ENCODE data around the gene GREM2.

The GREM2 gene

GRCh38 chr1:240486611-240487010 lies 125.3 kb downstream of the GREM2 start:
- no peak for TF ChIP-seq EZH2phosphoT487 (IDR thresholded peaks at IDR 0.05; ENCODE audit: borderline replicate concordance)
- TF ChIP-seq CTCF (conservative IDR thresholded peaks at IDR 0.05; ENCODE audit: low read length): no peak
- no peaks in the 10 kb centered on the region for H3K9me2 ChIP-seq (replicated peaks; ENCODE audit: low read depth, low read length)
- H3K4me1 ChIP-seq (ENCODE audit: insufficient read depth, low read length, poor library complexity, severe bottlenecking): no peaks in the 10 kb centered on the region
- no peaks in the 10 kb centered on the region for H3K36me3 ChIP-seq (ENCODE audit: insufficient read depth, low read length)
- H4K20me1 ChIP-seq (ENCODE audit: insufficient read depth, low read length, poor library complexity, severe bottlenecking): no peaks in the 10 kb centered on the region
- H2AFZ ChIP-seq (ENCODE audit: low read length): no peak overlapping the region
- H3F3A ChIP-seq (ENCODE audit: low read depth): no peaks in the 10 kb centered on the region
- no peaks in the 10 kb centered on the region for H3K27me3 ChIP-seq (ENCODE audit: insufficient read depth, low read length, poor library complexity, severe bottlenecking)
- no peak overlapping the region for H3K9ac ChIP-seq (ENCODE audit: low read depth, low read length, poor library complexity, severe bottlenecking)
- no peaks in the 10 kb centered on the region for H3K79me2 ChIP-seq (ENCODE audit: insufficient read depth, low read length)
- H3K9me3 ChIP-seq (ENCODE audit: insufficient read depth, low read depth, low read length): no peaks in the 10 kb centered on the region; the same call in 1 of the 2 replicates
- no peak overlapping the region for H3K4me3 ChIP-seq (ENCODE audit: low read length, poor library complexity, severe bottlenecking)
- H3K4me2 ChIP-seq (ENCODE audit: low read depth, low read length, poor library complexity, severe bottlenecking): no peak overlapping the region

- Histone ChIP-seq H3K4me3 (ENCODE audit: low read length, poor library complexity, severe bottlenecking) (no peak overlapping the region), H3K27me3 (ENCODE audit: insufficient read depth, low read length, poor library complexity, severe bottlenecking) (no peaks in the 10 kb centered on the region), H3K79me2 (ENCODE audit: insufficient read depth, low read length) (no peaks in the 10 kb centered on the region), H3K36me3 (ENCODE audit: insufficient read depth, low read length) (no peaks in the 10 kb centered on the region), H3K4me2 (ENCODE audit: low read depth, low read length, poor library complexity, severe bottlenecking) (no peak overlapping the region), H3K9ac (ENCODE audit: low read depth, low read length, poor library complexity, severe bottlenecking) (no peak overlapping the region), H3K4me1 (ENCODE audit: insufficient read depth, low read length, poor library complexity, severe bottlenecking) (no peaks in the 10 kb centered on the region), H3F3A (ENCODE audit: low read depth) (no peaks in the 10 kb centered on the region), H2AFZ (ENCODE audit: low read length) (no peak overlapping the region), H4K20me1 (ENCODE audit: insufficient read depth, low read length, poor library complexity, severe bottlenecking) (no peaks in the 10 kb centered on the region), H3K9me2 (replicated peaks; ENCODE audit: low read depth, low read length) (no peaks in the 10 kb centered on the region), H3K9me3 (ENCODE audit: insufficient read depth, low read depth, low read length) (no peaks in the 10 kb centered on the region; the same call in 1 of the 2 replicates)
- TF ChIP-seq EZH2phosphoT487 (IDR thresholded peaks at IDR 0.05; ENCODE audit: borderline replicate concordance): no peak
- TF ChIP-seq CTCF (conservative IDR thresholded peaks at IDR 0.05; ENCODE audit: low read length): no peak
Observed at GRCh38 chr1:240484804-240485443, 127.0 kb downstream of the GREM2 start.

- no peaks in the 10 kb centered on the region for H3K27me3 ChIP-seq (ENCODE audit: insufficient read depth, low read length, poor library complexity, severe bottlenecking)
- no peak overlapping the region for H3K4me2 ChIP-seq (ENCODE audit: low read depth, low read length, poor library complexity, severe bottlenecking)
- no peaks in the 10 kb centered on the region for H3K79me2 ChIP-seq (ENCODE audit: insufficient read depth, low read length)
- H3F3A ChIP-seq (ENCODE audit: low read depth): no peaks in the 10 kb centered on the region
- no peak overlapping the region for H3K4me3 ChIP-seq (ENCODE audit: low read length, poor library complexity, severe bottlenecking)
- H3K4me1 ChIP-seq (ENCODE audit: insufficient read depth, low read length, poor library complexity, severe bottlenecking): no peaks in the 10 kb centered on the region
- H2AFZ ChIP-seq (ENCODE audit: low read length): no peak overlapping the region
- H3K9me2 ChIP-seq (replicated peaks; ENCODE audit: low read depth, low read length): no peaks in the 10 kb centered on the region
- H3K9ac ChIP-seq (ENCODE audit: low read depth, low read length, poor library complexity, severe bottlenecking): no peak overlapping the region
- no peaks in the 10 kb centered on the region for H3K36me3 ChIP-seq (ENCODE audit: insufficient read depth, low read length)
- TF ChIP-seq EZH2phosphoT487 (IDR thresholded peaks at IDR 0.05; ENCODE audit: borderline replicate concordance) (no peak), CTCF (conservative IDR thresholded peaks at IDR 0.05; ENCODE audit: low read length) (no peak)
- H4K20me1 ChIP-seq (ENCODE audit: insufficient read depth, low read length, poor library complexity, severe bottlenecking): no peaks in the 10 kb centered on the region
- no peaks in the 10 kb centered on the region for H3K9me3 ChIP-seq (ENCODE audit: insufficient read depth, low read depth, low read length)
Observed at GRCh38 chr1:240478536-240478935, 133.4 kb downstream of the GREM2 start.

Data from Loucy (cell line).